D341Med (cell line): ENCODE results near the gene KBTBD4.

ENCODE experiments used
- DNase-seq: peaks from one replicate; pipeline ENCODE4 v3.0.0; 2012; ENCODE audit warnings: low spot score

Gene KBTBD4

GRCh38 chr11:47578524-47579494, at the start of gene KBTBD4, which contains the start of gene NDUFS3:
Gene KBTBD4, minus strand, starts transcription at chr11:47578970. Its CDS starts 19 bp downstream, at chr11:47578951.
Gene NDUFS3, plus strand, starts transcription at chr11:47579074. Its CDS starts 18 bp downstream, at chr11:47579092.
- DNase-seq: peak; percentile 89

GRCh38 chr11:47628026-47628425, 49.3 kb upstream of the KBTBD4 start:
- DNase-seq: no peak

GRCh38 chr11:47626234-47626633, 47.5 kb upstream of the KBTBD4 start:
- no peak for DNase-seq

DNA sequence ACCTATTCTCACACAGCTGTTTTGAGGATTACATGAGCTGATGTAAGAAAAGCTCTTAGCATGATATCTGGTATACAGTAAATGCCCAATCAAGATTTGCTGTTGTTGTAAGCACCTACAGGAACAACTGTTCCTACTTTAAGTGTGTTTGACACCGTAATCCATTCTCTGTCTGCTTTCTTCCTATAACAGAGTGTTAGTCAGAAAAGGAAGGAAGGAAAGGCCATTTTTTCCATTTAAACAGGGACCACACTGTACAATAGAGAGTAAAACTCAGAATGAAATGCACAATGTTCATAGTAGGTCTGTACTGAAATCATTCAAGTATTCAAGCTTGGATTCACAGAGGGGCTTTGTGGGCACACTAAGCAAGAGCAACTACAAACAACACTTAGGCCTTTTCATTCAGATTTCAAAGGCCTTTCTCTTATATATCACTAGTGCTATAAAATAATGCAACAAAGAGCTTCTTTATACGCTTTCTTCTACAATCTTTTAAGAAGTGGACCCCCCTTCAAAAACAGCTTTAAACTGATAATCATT, 42.1 kb upstream of the KBTBD4 start:
- DNase-seq: no peak

GRCh38 chr11:47617417-47617809, 38.6 kb upstream of the KBTBD4 start:
- DNase-seq: no peak

DNA sequence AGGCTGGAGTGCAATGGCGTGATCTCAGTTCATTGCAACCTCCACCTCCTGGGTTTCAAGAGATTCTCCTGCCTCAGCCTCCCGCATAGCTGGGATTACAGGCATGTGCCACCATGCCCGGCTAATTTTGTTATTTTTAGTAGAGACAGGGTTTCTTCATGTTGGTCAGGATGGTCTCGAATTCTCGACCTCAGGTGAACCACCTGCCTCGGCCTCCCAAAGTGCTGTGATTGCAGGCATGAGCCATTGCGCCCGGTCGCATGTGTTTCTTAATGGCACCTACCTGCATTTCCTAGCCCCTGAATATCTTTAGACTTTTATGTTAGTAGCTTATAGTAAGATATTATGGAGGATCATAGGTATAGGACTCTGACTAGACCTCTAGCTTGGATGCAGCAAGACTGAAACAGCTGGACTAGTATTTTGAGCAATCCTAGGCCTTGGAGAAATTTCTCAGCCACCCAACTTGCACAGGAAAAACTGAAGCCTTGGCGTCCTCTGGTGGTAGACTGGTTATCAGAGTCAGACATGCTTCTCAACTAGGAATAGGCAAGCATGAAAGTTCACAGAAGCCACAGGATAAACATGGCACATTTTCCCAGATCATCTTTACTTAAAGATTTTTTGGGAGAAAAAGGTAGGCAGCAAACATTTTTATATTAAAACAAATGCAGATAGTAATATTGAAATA, 38.1 kb upstream of the KBTBD4 start:
- DNase-seq: peak; percentile 66

GRCh38 chr11:47615249-47615648, 36.5 kb upstream of the KBTBD4 start:
- DNase-seq: no peak

- no peak for DNase-seq
These were observed 32.6 kb upstream of the KBTBD4 start for GRCh38 chr11:47611348-47611794.

- no peak for DNase-seq
These were observed 30.9 kb upstream of the KBTBD4 start for GRCh38 chr11:47609675-47610074.

GRCh38 chr11:47607380-47607779, 28.6 kb upstream of the KBTBD4 start:
- no peak for DNase-seq

GRCh38 chr11:47606731-47607130, 28.0 kb upstream of the KBTBD4 start:
- DNase-seq: no peak

DNA sequence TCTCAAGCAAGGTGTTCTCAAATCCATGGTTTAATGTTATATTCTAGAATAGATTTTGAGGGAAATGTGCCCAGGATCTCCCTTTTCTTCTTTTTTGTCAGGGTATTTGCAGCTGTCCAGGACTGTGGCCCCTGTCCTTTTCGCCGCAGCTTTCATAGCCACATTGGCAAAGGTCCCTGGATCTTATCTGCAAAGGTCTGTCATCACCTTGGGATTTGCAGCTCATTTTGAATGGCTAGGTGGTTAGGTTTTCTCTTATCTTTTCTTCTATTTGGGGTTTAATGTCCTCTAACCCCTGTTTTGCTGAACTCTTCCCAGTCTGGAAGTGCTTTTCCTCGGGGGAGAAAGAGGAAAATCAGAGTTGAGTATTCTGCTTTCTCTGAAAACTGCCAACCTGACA, 27.2 kb upstream of the KBTBD4 start:
- DNase-seq: no peak

- no peak for DNase-seq
These were observed 24.5 kb upstream of the KBTBD4 start for GRCh38 chr11:47603295-47603694.

DNA sequence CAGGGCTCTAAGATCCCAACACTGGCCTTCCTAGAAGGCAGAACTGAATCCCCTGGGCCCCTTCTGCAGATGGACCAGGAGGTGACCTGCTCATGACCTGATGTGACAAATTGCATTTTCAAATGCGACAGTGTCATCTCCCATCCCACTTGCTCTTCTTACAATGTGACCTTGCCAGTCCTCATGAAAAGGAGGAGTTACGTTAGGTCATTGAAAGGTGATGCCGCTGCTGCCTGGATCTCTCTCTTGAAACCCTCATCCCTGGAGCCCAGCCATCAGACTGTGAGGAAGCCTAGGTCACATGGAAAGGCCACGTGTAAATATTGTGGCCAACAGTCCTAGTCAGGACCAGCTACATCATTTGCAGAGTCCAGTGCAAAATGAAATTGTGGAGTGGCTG, 21.1 kb upstream of the KBTBD4 start:
- DNase-seq: no peak

DNA sequence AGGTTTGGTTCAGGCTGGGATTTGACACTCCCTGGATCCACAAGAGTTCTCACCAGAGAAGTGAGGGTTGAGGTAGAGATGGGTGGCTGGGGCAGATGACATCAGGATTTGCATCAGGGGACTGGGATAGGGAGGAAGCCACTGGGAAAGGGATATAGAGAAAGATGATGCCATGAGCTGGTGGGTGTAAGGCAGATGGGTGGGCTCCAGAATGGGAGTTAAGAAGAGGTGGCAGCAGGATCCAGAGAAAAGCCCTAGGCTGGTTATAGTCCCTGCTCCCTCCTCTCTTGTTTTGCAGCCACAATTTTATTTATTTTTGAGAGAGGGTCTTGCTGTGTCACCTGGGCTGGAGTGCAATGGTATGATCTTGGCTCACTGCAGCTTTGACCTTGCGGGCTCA, 17.2 kb upstream of the KBTBD4 start:
- DNase-seq: no peak

GRCh38 chr11:47595029-47595428, 16.3 kb upstream of the KBTBD4 start:
- DNase-seq: no peak

GRCh38 chr11:47593934-47594855, 15.4 kb upstream of the KBTBD4 start, which contains the start of gene C1QTNF4:
Gene C1QTNF4, minus strand, starts transcription at chr11:47594411. Its CDS starts 3,601 bp downstream, at chr11:47590810.
- peak; percentile 49 for DNase-seq

DNA sequence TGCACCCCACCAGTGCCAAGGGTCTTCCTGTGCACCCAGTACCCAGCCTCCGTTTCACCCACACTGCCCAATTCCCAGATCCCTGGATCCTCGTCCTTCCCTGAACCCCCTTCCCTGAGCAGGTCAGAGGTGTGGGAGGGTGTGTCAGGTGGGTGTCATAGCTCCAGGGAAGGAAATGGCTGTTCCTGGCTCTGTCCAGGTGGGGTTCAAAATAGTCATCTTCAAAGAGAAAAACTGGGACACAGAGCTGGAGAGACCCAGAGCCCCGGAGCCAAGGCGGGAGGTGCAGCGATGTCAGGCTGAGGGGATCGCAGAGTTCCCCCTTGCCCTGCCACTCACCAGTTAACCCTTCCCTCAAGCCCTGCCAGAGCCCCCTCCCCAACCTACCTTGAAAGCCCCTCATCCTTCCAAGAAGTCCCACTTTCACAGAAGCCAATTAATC, 14.7 kb upstream of the KBTBD4 start:
- DNase-seq: no peak

DNA sequence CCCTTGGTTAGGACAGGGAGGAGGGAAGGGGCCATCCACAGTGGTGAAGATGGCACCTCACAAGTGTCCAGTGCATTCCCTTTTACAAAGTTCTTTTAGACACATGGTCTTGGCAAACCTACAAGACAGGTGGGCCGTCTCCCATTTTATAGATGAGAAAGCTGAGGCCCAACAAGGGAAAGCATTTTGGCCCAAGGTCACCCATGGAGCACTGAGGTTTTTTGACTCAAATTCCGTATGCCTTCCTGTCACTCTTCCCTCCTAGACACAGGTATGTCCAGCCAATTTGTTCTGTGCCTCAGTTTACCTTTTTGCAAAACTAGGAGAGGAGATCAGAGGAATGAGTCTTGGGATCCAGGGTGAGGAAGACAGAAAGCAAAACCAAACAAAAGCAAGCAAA, 14.2 kb upstream of the KBTBD4 start:
- DNase-seq: no peak

GRCh38 chr11:47592251-47592650, 13.5 kb upstream of the KBTBD4 start:
- no peak for DNase-seq

- no peak for DNase-seq
These were observed 13.0 kb upstream of the KBTBD4 start for GRCh38 chr11:47591764-47592163.
